ENCODE data around the gene IL4.
"Not testable (repeated sequence)": the region's sequence is repeated elsewhere in the genome, so short reads cannot be mapped to it uniquely, and the experiment has no call there.

IL4 gene

DNA sequence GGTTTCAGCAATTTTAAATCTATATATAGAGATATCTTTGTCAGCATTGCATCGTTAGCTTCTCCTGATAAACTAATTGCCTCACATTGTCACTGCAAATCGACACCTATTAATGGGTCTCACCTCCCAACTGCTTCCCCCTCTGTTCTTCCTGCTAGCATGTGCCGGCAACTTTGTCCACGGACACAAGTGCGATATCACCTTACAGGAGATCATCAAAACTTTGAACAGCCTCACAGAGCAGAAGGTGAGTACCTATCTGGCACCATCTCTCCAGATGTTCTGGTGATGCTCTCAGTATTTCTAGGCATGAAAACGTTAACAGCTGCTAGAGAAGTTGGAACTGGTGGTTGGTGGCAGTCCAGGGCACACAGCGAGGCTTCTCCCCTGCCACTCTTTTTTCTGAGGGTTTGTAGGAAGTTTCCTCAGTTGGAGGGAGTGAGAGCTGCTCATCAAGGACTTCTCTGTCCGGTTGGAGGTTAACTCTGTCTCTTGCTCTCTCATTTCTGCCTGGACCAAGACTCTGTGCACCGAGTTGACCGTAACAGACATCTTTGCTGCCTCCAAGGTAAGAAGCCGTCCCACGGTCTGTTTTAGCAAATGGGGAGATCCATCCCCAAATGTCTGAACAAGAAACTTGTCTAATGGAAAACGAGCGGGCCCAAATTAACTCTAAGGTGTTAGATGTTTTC lies at the start of gene IL4:
Gene IL4 (plus strand): TSS at position 51 of the 692 bp plus-strand sequence. CDS start 62 bp downstream, at position 113.
- DNase-seq = no peak

DNA sequence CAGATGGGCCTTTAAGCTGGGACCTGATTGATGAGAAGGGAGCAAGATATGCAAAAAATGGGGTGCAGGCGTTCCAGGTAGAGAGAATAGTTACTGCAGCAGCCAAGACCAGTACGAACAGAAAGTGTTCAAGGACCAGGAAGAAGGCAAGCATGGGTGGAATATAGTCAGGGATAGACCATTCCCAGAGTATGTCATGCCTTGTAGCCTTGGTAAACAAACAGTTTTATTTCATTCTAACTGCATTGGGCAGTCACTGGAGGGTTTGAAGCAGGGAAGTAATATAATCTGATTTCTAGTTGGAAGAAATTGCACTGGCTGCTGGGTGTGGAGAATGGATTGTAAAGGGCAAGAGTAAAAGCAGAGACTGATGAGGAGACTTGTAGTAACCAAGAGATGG lies 46.3 kb upstream of the IL4 start:
- DNase-seq = no peak

DNA sequence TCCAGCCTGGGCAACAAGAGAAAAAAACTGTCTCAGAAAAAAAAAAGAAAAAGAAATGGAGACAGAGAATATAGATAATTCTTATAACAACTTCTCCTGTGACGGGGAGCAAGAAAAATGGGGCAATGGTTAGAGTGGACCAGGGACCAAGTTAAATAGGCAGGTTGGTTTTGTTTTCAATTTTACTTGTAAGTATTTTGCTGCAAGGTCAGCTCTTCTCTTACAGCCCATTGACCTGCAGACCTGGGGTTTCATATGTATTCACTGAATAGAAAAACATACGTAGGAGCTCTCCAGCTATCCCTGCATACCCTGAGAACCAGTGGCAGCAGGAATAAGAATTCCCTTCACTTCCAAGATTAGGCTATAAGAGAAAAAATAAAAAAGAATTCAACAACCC lies 45.0 kb upstream of the IL4 start:
- DNase-seq = no peak

DNA sequence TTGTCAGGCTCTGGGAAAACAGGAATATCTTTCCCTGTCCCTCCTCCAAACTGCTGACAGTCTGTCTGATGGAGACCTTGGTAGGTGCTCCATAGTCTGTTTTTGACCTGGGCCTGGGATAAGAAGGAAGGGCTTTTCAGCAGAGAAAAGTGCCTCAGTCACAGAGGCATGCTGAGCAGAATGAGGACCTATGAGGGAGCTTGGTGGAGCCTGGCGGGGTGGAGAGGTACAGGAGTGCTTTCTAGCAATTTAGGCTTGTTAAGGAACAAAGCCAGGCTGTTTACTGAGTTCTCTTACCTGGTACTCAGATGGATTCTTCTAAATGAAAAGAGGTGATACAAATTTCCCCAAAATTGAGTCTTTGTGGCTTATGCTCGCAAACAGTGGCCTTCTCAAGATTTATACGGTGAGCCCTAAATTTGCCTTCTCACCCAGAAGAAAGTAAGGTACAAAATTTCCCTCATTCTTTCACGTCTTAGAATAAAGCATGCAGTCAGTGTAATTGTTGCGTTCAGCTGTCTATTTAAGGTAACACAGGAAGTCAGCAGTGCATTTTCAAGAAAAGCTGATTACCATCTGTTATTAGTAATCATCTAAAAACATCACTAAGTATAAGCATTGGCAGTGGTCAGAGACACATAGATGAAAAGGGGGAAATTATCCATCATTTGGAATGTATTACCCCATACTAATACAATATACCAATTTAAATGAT lies 44.4 kb upstream of the IL4 start:
- no peak for DNase-seq

DNA sequence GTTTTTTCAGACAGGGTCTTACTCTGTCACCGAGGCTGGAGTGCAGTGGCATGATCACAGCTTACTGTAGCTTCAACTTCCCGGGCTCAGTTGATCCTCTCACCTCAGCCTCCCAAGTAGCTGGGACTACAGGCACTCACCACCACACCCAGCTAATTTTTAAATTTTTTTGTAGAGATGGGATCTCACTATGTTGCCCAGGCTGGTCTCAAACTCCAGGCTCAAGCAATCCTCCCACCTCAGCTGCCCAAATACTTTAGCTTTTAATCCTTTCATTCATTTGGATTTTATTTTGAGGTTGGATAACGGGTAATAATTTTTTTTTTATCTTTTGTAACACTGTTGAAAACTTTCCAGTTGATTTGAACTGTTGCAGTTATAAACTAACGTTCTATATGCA lies 40.2 kb upstream of the IL4 start:
- DNase-seq = not testable (repeated sequence)

DNA sequence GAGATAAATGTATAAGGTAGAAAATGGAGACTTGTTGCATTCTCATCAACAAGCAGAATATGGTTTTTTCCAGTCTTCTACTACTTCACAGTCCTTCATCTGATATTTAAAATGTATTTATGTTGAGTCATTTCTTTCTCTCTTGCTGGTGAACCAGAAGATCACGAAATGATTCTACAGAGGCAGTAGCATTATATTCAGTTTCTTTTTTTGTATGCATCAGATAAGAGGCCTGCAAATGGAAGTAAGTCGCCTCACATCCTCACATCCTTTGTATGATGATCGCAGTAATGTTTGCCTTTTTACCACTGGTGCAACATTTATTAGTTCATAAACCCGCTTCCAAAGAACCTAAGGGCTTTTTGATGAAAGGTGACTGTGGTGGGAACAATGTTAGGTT lies 37.9 kb upstream of the IL4 start:
- no peak for DNase-seq

DNA sequence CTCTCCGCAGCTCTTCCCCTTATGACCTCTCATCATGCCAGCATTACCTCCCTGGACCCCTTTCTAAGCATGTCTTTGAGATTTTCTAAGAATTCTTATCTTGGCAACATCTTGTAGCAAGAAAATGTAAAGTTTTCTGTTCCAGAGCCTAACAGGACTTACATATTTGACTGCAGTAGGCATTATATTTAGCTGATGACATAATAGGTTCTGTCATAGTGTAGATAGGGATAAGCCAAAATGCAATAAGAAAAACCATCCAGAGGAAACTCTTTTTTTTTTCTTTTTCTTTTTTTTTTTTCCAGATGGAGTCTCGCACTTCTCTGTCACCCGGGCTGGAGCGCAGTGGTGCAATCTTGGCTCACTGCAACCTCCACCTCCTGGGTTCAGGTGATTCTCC lies 36.5 kb upstream of the IL4 start:
- no peak for DNase-seq

DNA sequence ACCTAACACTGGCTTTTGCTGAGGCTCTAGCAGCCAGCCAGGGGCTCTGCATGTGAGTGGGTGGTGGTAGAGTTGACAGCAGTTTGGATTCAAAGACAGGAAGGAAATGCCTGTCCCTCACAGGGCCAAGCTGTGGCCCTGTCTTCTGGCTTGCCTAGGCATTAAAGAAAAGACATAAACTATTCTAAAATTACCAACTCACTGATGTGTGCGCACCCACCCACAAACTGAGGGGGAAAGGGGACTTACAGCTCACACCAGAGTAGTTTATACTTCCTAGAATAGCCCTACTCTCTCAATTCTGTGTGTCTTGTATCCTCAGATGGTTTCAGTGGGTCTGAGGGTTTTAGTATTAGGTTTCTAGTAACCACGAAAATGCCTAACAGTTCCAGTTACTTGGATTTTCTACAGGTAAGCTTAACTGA lies 34.1 kb upstream of the IL4 start:
- no peak for DNase-seq

DNA sequence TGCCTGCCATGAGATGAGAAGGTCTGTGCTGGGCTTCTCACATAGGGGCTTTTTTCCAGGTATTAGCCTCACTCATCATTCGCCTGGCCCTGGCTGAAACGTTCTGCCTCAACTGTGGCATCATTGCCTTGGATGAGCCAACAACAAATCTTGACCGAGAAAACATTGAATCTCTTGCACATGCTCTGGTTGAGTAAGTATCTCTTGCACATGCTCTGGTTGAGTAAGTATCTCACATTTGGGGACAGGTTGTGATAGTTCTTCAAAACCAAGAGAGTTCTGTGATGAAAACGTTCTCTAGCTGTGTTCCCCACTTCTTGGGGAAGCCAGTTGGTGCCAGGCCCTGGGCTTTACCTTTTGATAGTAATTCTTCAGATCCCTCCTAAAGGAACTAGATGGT lies 33.2 kb upstream of the IL4 start:
- no peak for DNase-seq

DNA sequence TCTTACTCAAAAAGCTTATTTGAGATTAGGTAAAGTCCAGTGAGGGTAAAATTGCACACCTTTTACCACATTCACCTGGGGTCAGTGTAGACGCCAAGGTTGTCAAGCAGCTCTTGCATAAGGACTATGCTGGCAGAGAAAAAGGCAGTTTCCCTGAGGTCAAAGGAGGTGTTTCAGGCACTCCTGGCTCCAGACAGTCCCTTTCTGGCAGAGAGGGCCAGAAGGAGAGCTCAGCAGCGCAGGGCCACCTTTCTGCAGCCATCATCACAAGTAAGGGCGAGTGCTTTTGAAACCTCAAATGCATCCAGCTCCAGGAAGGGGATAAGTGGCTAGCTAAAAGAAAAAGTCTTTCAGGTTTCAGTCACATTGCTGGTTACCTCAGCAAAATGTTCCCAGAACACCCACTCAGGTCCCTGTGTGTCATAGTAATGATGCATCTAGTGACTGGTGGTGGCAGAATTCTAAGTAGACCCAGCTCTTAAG lies 32.5 kb upstream of the IL4 start:
- no peak for DNase-seq

DNA sequence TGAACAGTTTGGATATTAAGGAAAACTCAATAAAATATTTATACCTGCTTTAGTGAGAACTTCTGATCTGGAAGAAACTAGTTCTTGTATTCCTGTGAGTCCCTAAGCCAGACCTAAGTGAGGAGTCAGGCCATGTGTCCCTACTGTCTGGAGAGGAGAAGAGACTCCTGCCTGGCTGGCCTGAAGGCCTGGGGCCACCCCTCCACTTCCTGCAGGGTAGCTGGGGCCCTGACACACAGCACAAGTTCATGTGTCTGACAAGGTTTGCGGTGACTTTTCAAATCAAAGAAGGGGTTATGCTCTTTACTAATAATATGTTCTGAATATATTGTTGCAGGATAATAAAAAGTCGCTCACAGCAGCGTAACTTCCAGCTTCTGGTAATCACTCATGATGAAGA lies 31.9 kb upstream of the IL4 start:
- DNase-seq = no peak

DNA sequence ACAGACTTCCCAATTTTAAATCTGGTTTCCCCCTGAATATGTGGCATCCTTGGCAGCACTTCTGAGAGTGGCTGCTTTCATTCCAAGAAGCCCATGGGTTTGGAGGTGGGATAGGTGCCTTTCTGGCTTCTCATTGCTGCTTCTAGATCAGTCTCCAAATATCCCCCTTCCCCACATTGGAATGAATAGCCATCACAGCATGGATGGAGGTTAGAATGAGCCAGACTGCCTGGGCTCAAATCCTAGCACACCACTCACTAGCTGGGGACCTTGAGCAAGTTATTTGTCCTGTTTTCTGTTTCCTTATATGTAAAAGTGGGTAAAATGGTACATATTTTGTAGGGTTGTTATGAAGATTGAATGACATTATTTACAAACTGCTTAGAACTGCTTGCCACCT lies 29.6 kb upstream of the IL4 start:
- no peak for DNase-seq

DNA sequence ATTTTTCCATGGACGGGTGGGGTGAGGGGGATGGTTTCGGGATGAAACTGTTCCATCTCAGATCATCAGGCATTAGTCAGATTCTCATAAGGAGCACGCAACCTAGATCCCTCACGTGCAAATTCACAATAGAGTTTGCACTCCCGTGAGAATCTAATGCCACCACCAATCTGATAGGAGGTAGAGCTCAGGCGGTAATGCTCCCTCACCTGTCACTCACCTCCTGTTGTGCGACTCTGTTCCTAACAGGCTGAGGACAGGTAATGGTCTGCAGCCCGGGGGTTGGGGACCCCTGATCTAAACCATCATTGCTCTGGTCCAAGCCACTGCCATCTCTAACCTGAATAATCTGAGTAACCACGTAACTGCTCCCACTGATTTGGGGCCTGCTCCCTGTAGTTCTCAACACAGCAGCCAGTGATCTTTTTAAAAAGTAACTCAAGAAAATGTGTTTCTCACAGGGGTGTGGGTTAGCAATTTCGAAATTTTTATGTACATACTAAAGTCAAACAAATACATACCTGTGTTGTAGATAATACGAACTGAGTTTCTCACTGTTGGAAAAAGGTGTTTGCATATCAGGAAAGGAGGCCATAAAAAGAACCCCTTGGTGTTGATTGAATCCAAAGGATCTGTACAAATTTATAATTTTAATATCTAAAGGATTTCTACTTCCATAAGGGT lies 27.1 kb upstream of the IL4 start:
- DNase-seq = no peak

DNA sequence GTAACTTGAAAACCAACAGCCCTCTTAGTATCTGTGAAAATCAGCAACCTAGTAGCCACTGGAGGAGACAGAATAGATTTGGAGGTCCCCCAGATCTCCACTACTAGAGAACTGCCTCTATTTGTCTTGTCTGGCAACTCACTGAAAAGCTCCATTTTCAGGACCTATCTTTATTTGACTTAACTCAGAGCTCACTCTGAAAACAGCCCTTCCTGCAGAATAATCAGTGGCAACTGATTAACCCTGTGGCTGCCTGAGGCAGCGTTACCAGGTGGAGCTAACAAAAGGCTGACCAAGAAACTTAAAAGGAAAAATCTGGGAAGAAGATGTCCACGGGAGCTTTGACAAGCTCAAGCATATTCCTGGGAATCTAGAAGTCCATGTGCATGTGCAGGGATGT lies 26.3 kb upstream of the IL4 start:
- no peak for DNase-seq

DNA sequence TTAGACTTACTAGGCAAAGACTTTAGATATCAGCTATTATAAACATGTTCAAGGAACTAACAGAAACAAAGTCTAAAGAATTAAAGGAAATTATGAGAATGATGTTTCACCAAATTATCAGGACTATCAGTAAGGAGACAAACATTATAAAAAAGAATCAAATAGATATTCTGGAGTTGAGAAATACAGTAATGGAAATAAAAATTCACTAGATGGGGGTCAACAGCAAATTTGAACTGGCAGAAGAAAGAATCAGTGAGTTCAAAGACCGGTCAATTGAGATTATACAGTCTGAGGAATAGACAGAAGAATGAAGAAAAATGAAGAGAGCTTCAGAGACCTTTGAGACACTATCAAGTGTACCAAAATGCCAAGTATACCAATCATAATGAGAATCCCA lies 25.4 kb upstream of the IL4 start:
- no peak for DNase-seq

DNA sequence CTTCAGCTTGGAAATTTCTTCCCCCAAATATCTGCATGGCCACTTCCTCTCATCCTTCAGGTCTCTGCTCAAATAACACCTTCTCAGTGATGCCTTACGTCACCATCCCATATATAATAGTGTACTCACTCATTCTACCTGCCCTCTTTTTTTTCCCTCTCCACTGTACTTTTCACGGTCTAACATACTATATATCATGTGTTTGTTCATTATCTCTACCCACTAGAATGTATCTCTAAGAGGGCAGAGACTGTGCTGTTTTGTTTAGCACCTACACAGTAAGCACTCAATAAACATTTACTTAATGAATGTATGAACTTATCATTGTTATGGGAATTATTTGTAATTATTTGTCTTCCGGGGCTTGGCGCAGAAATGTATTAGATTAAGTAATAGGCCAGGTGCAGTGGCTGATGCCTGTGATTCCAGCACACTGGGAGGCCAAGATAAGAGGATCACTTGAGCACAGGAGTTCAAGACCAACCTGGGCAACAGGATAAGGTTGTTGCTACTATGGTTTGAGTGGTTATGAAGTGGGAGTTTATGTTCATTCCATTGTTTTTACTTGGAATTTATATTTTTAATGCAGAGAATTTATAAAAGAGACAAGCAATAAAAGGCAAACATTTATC lies 21.8 kb upstream of the IL4 start:
- DNase-seq = no peak

DNA sequence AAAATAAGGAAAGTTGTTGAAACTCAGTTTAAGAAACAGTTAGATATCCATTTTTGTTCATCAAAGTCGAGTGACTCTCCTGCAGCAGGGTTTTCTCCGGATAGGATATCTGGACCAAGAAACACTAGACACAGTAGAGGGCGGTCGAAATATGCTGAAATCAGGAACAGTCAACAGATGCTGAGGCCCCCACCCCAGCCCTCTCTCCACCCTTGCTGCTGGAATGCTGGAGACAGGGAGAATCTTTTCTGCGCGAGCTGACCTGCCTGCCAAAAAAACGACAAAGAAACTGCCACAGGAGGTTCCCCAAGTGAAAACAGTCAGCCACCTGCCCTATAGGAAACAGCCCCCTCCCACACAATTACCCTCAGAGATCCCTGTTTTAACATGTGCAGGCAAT lies 20.1 kb upstream of the IL4 start:
- no peak for DNase-seq

DNA sequence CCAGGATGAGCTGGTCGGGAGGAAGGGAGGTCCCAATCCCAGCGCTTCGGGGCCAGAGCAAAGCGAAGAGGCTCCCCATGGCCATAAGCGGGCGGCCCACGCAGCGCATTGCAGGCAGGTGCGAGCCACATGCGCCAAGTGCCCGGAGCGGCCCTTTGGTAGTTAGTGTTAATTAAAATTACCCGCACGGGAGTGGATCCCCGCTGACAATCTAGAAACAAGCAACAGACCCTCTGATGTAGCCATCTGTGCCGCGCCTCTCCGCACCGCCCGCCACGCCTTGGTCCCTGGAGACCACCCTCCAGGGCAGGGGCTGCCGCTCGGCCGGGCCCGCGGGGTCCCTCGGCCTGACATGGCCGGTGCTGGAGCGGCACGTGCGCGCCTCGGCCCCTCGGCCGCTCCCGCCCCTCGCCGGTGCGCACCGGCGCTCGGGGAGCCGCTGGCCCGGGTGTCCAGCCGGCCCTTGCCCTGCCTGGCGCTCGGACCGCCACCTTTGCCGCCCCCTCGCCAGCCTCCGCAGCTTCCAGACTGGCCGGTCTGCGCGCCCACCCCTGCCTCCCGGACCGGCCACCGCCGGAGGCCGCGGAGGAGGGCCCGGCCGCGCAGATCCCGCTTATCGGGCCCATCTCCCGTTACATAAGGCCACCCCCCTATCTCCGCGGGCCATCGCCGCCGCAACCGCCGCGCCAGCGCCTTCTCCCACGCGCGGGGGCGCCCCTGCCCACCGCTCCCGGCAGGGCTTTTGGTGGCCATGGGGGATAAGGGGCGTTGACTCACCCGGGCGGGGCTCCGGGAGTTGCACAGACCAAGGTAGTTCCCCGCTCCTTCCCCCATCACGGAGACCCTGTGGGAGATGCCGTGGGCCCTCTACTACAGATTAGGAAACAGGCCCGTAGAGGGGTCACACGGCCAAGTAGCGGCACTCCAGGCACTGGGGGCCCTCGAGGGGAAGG lies 17.7 kb upstream of the IL4 start:
- DNase-seq = no peak

DNA sequence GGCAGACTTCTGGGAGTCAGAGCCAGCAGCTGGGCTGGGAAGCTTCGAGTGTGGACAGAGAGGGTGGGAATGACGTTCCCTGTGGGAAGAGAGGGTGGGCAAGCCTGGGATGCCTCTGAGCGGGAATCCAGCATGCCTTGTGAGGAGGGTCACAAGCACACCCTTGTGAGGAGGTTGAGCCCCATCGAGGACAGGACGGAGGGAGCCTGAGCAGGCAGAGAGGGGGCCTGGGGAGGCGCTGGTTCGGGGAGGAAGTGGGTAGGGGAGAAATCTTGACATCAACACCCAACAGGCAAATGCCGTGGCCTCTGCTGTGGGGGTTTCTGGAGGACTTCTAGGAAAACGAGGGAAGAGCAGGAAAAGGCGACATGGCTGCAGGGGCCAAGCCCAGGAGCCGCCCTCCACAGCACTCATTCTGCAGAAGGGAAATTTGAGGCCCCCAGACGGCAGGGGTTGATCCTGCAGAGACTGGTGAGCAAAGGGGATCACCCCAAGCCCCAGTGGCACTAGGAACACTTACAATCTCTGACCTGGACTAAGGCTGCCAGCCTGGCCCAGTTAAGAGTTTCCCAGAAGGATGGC lies 16.9 kb upstream of the IL4 start:
- DNase-seq = no peak

DNA sequence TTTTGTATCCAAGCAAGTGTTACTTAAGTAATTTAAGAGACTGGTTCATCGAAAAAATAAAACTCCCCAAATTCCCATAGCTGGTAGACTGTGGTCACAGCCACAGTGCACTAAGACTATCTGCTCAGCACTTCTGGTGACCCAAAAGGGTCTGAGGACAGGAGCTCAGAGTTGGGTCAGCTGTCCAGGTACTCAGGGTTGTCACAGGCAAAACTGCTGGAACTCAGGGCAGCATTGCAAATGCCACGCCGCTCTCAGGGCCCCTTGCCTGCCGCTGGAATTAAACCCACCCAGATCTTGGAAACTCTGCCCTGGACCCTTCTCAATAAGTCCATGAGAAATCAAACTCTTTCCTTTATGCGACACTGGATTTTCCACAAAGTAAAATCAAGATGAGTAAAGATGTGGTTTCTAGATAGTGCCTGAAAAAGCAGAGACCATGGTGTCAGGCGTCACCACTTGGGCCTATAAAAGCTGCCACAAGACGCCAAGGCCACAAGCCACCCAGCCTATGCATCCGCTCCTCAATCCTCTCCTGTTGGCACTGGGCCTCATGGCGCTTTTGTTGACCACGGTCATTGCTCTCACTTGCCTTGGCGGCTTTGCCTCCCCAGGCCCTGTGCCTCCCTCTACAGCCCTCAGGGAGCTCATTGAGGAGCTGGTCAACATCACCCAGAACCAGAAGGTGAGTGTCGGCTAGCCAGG lies 16.0 kb upstream of the IL4 start, which contains the start of gene IL13:
Gene IL13 (plus strand): TSS at position 498 of the 705 bp plus-strand sequence. CDS start 14 bp downstream, at position 512.
- DNase-seq = no peak
